NCI-H82 treated with DMSO at 0.1 percent for 48 hours (cell line): ENCODE measurements around the gene NOA1.
"Not testable (repeated sequence)": the region's sequence is repeated elsewhere in the genome, so short reads cannot be mapped to it uniquely, and the experiment has no call there.

Experiments used
- DNase-seq: peaks from one replicate; lab custom pipeline; 2025; ENCODE audit not compliant: unreplicated experiment; lab: John Stamatoyannopoulos, UW

Gene NOA1

DNA sequence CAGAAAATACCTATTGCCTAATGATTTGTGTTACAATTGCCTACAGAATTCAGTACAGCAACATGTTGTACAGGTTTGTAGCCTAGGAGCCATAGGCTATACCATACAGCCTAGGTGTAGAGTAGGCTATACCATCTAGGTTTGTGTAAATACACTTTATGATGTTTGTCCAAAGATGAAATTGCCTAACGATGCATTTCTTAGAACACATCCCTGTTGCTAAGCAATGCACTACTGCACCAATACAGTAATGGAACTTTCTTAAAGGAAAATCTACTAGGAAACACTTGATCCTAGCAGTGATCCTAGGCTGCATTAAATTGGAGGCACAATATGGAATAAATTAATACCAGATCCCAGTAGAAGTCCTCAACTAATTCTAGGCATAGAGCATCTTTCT, 18.3 kb downstream of the NOA1 start:
- no peak for DNase-seq

DNA sequence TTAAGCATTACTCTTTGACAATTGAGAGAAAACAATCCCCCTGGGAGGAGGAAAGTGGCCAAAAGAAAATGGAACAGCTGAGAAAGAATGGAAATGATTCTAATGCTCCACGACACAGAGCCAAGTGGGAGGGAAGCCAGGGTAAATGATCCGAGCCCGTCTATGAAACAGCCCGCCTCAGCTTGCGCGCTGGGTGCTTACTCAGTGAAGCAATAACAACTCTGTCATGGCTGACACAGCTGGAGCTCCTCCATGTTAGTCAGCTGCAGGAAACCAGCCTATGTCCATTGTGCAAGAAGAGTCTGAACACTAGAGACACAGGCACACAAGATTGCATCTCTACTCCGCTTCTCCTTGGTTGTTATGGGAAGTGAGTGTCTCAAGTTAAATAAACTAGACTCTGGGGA, 19.3 kb downstream of the NOA1 start:
- DNase-seq, result no peak

GRCh38 chr4:56953680-56954520, 23.5 kb downstream of the NOA1 start:
- DNase-seq, result no peak

DNA sequence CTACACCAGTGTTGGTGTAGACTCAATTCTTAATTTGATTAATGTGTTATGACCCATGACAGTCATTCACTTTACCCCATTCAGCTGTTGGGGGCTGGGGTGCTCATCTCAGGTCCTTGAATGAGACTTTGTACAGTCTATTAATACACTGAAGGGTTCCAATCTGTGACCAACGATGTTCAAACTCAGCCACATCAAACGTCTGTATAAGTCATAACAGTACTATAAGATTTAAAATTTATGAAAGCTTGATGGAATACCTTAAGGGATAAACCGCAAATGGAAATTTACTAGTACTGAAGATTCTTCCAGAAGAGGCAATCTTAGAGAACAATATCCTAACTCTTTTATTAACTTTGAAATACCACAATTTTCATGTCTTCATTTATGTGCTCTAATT, 36.0 kb downstream of the NOA1 start:
- no peak for DNase-seq

- DNase-seq, result no peak
Observed at GRCh38 chr4:56940971-56941370, 36.4 kb downstream of the NOA1 start.

- DNase-seq, result no peak
Observed at GRCh38 chr4:56940403-56940802, 37.0 kb downstream of the NOA1 start.

DNA sequence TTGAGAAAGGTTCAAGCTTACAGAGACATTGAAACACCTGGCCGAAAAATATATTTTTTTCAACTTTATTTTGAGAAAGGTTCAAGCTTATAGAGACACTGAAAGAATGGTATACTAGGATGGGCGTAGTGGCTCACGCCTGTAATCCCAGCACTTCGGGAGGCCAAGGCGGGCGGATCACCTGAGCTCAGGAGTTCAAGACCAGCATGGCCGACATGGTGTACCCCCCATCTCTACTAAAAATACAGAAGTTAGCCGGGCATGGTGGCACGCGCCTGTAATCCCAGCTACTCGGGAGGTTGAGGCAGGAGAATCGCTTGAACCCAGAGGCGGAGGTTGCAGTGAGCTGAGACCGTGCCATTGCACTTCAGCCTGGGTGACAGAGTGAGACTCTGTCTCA, 37.6 kb downstream of the NOA1 start:
- DNase-seq, result not testable (repeated sequence)

- no peak for DNase-seq
Observed at GRCh38 chr4:56937262-56937661, 40.1 kb downstream of the NOA1 start.

- no peak for DNase-seq
Observed at GRCh38 chr4:56931924-56932323, 45.5 kb downstream of the NOA1 start.

- no peak for DNase-seq
Observed at GRCh38 chr4:56930638-56931037, 46.8 kb downstream of the NOA1 start.

DNA sequence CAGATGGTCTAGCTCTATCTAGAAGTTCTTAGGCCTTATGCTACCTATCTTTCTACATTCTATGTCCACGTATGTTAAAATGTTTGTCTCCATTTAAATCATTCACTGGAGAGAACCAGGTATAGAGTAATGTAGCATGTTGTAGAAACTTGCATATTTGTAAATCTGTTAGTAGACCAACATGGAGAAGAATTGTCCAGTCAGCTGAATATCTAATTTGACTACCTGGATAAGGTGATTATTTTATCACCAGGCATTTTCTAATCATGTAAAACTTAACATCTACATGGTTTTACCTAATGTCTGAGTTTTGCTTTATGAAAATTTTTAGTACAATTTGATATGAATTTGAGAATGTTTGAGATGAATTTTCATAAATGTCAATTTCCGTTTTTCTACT, 50.2 kb downstream of the NOA1 start:
- DNase-seq, result no peak

GRCh38 chr4:56914977-56915376, 62.4 kb downstream of the NOA1 start:
- not testable (repeated sequence) for DNase-seq

DNA sequence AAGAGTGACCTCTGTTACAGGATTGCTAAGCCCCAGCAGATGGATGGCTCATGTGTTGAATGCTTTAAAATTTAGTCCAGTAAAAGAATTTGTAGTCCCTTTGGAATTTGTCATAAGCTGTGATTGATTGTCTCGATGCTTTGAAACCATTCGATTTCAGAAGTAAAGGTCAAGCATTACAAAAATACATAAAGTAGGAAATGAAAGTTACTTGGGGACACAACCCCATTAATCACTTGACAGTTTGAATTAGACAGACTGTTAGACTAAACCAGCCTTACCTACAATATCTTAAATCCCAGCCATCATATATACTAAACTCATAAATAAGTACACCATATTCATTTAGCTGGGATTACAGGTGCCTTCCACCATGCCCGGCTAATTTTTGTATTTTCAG, 63.1 kb downstream of the NOA1 start:
- DNase-seq, result no peak
